ENCODE data around the gene CAPN5.

The CAPN5 gene

GRCh38 chr11:77029829-77030228 lies 36.9 kb upstream of the CAPN5 start:
- Histone ChIP-seq H4K8ac (ENCODE audit: low read depth, low read length) (no peak overlapping the region), H2BK12ac (ENCODE audit: low read length) (no peak overlapping the region), H2BK120ac (ENCODE audit: low read depth, low read length) (no peak overlapping the region), H3K4me1 (ENCODE audit: control insufficient read depth in 2 of 2, insufficient read depth in 1 of 2, low read depth in 1 of 2, low read length in 2 of 2) (peaks cover 0 to 2% of the 10 kb centered on the region in 2 donors), H3K18ac (ENCODE audit: low read length) (no peak overlapping the region), H3K14ac (ENCODE audit: low read length) (no peak overlapping the region), H3K9me3 (replicated peaks in 1 of 2; ENCODE audit: control insufficient read depth in 2 of 2, insufficient read depth in 1 of 2, low read depth in 1 of 2, low read length in 2 of 2) (no peaks in the 10 kb centered on the region), H2AK5ac (ENCODE audit: low read depth, low read length) (no peak overlapping the region), H3K79me1 (ENCODE audit: low read depth, low read length) (no peaks in the 10 kb centered on the region), H4K91ac (ENCODE audit: low read depth, low read length, poor library complexity) (no peak overlapping the region), H2BK15ac (ENCODE audit: low read length) (no peak overlapping the region), H3K27me3 (ENCODE audit: control insufficient read depth in 3 of 3, insufficient read depth in 3 of 3, low read depth in 1 of 3, low read length in 3 of 3) (peaks cover 0 to 3% (median 0%) of the 10 kb centered on the region in 3 experiments), H3K9ac (ENCODE audit: low read depth, low read length, poor library complexity) (no peak overlapping the region), H3K4me3 (ENCODE audit: low read length in 2 of 2) (no peak overlapping the region), H3K23ac (ENCODE audit: low read depth, low read length, poor library complexity) (no peak overlapping the region), H3K4ac (ENCODE audit: low read length) (no peak overlapping the region), H3K27ac (replicated peaks; ENCODE audit: low read length) (no peak overlapping the region), H2BK5ac (ENCODE audit: low read length) (no peak overlapping the region), H3K36me3 (replicated peaks in 1 of 2; ENCODE audit: control insufficient read depth in 2 of 2, insufficient read depth in 2 of 2, low read length in 2 of 2) (no peaks in the 10 kb centered on the region), H3K4me2 (ENCODE audit: insufficient read depth, low read length, poor library complexity, severe bottlenecking) (no peak overlapping the region), H2AFZ (ENCODE audit: low read length) (no peak overlapping the region)
- no CpG with 5 or more reads among the region's 7 CpGs for WGBS, 2 donors (ENCODE audit: extremely low coverage in 2 of 2, insufficient read length in 2 of 2, insufficient replicate concordance in 1 of 2)
- no peak for DNase-seq (ENCODE audit: low spot score)

GRCh38 chr11:77030834-77031414 lies 35.8 kb upstream of the CAPN5 start:
- no peaks in the 10 kb centered on the region for H3K9me3 ChIP-seq (replicated peaks in 1 of 2; ENCODE audit: control insufficient read depth in 2 of 2, insufficient read depth in 1 of 2, low read depth in 1 of 2, low read length in 2 of 2)
- no peak overlapping the region for H3K27ac ChIP-seq (replicated peaks; ENCODE audit: low read length)
- no peak overlapping the region for H2BK5ac ChIP-seq (ENCODE audit: low read length)
- no peak overlapping the region for H2BK120ac ChIP-seq (ENCODE audit: low read depth, low read length)
- H3K79me1 ChIP-seq (ENCODE audit: low read depth, low read length): no peaks in the 10 kb centered on the region
- no CpG with 5 or more reads among the region's 12 CpGs for whole genome bisulfite sequencing, 2 donors (ENCODE audit: extremely low coverage in 2 of 2, insufficient read length in 2 of 2, insufficient replicate concordance in 1 of 2)
- H3K4me1 ChIP-seq (ENCODE audit: control insufficient read depth in 2 of 2, insufficient read depth in 1 of 2, low read depth in 1 of 2, low read length in 2 of 2): peaks cover 0 to 2% of the 10 kb centered on the region in 2 donors
- H3K36me3 ChIP-seq (replicated peaks in 1 of 2; ENCODE audit: control insufficient read depth in 2 of 2, insufficient read depth in 2 of 2, low read length in 2 of 2): no peaks in the 10 kb centered on the region
- H3K4me3 ChIP-seq (ENCODE audit: low read length in 2 of 2): no peak overlapping the region
- no peak overlapping the region for H2BK12ac ChIP-seq (ENCODE audit: low read length)
- no peak overlapping the region for H3K23ac ChIP-seq (ENCODE audit: low read depth, low read length, poor library complexity)
- H4K8ac ChIP-seq (ENCODE audit: low read depth, low read length): no peak overlapping the region
- no peak overlapping the region for H2AK5ac ChIP-seq (ENCODE audit: low read depth, low read length)
- no peak overlapping the region for H4K91ac ChIP-seq (ENCODE audit: low read depth, low read length, poor library complexity)
- H3K4ac ChIP-seq (ENCODE audit: low read length): no peak overlapping the region
- H3K14ac ChIP-seq (ENCODE audit: low read length): no peak overlapping the region
- no peak overlapping the region for H3K18ac ChIP-seq (ENCODE audit: low read length)
- peaks cover 0 to 10% (median 0%) of the 10 kb centered on the region in 3 experiments for H3K27me3 ChIP-seq (ENCODE audit: control insufficient read depth in 3 of 3, insufficient read depth in 3 of 3, low read depth in 1 of 3, low read length in 3 of 3)
- no peak for DNase-seq (ENCODE audit: low spot score)
- peak overlapping the region; percentile 10 for H2AFZ ChIP-seq (ENCODE audit: low read length)
- no peak overlapping the region for H3K9ac ChIP-seq (ENCODE audit: low read depth, low read length, poor library complexity)
- no peak overlapping the region for H3K4me2 ChIP-seq (ENCODE audit: insufficient read depth, low read length, poor library complexity, severe bottlenecking)
- H2BK15ac ChIP-seq (ENCODE audit: low read length): no peak overlapping the region

GRCh38 chr11:77031599-77031998 lies 35.2 kb upstream of the CAPN5 start:
- Histone ChIP-seq H3K18ac (ENCODE audit: low read length) (no peak overlapping the region), H4K8ac (ENCODE audit: low read depth, low read length) (no peak overlapping the region), H3K79me1 (ENCODE audit: low read depth, low read length) (no peaks in the 10 kb centered on the region), H2BK5ac (ENCODE audit: low read length) (no peak overlapping the region), H3K4me3 (ENCODE audit: low read length in 2 of 2) (no peak overlapping the region), H3K4me1 (ENCODE audit: control insufficient read depth in 2 of 2, insufficient read depth in 1 of 2, low read depth in 1 of 2, low read length in 2 of 2) (peaks cover 0 to 2% of the 10 kb centered on the region in 2 donors), H3K23ac (ENCODE audit: low read depth, low read length, poor library complexity) (no peak overlapping the region), H3K27me3 (ENCODE audit: control insufficient read depth in 3 of 3, insufficient read depth in 3 of 3, low read depth in 1 of 3, low read length in 3 of 3) (peaks cover 0 to 17% (median 0%) of the 10 kb centered on the region in 3 experiments), H2BK15ac (ENCODE audit: low read length) (no peak overlapping the region), H3K9ac (ENCODE audit: low read depth, low read length, poor library complexity) (no peak overlapping the region), H3K36me3 (replicated peaks in 1 of 2; ENCODE audit: control insufficient read depth in 2 of 2, insufficient read depth in 2 of 2, low read length in 2 of 2) (no peaks in the 10 kb centered on the region), H3K9me3 (replicated peaks in 1 of 2; ENCODE audit: control insufficient read depth in 2 of 2, insufficient read depth in 1 of 2, low read depth in 1 of 2, low read length in 2 of 2) (no peaks in the 10 kb centered on the region), H3K4me2 (ENCODE audit: insufficient read depth, low read length, poor library complexity, severe bottlenecking) (no peak overlapping the region), H2AFZ (ENCODE audit: low read length) (no peak overlapping the region), H4K91ac (ENCODE audit: low read depth, low read length, poor library complexity) (no peak overlapping the region), H3K4ac (ENCODE audit: low read length) (no peak overlapping the region), H2AK5ac (ENCODE audit: low read depth, low read length) (no peak overlapping the region), H3K14ac (ENCODE audit: low read length) (no peak overlapping the region), H3K27ac (replicated peaks; ENCODE audit: low read length) (no peak overlapping the region), H2BK120ac (ENCODE audit: low read depth, low read length) (no peak overlapping the region), H2BK12ac (ENCODE audit: low read length) (no peak overlapping the region)
- no peak for DNase-seq (ENCODE audit: low spot score)
- no CpG with 5 or more reads among the region's 3 CpGs for WGBS, 2 donors (ENCODE audit: extremely low coverage in 2 of 2, insufficient read length in 2 of 2, insufficient replicate concordance in 1 of 2)

- Histone ChIP-seq H3K27me3 (ENCODE audit: control insufficient read depth in 3 of 3, insufficient read depth in 3 of 3, low read depth in 1 of 3, low read length in 3 of 3) (peaks cover 2 to 35% (median 17%) of the 10 kb centered on the region in 3 experiments), H3K9me3 (replicated peaks in 1 of 2; ENCODE audit: control insufficient read depth in 2 of 2, insufficient read depth in 1 of 2, low read depth in 1 of 2, low read length in 2 of 2) (peaks cover 0 to 6% of the 10 kb centered on the region in 2 donors), H2BK120ac (ENCODE audit: low read depth, low read length) (no peak overlapping the region), H2BK5ac (ENCODE audit: low read length) (no peak overlapping the region), H3K4me2 (ENCODE audit: insufficient read depth, low read length, poor library complexity, severe bottlenecking) (no peak overlapping the region), H3K14ac (ENCODE audit: low read length) (no peak overlapping the region), H3K9ac (ENCODE audit: low read depth, low read length, poor library complexity) (no peak overlapping the region), H2AK5ac (ENCODE audit: low read depth, low read length) (no peak overlapping the region), H3K27ac (replicated peaks; ENCODE audit: low read length) (no peak overlapping the region), H2AFZ (ENCODE audit: low read length) (no peak overlapping the region), H3K36me3 (replicated peaks in 1 of 2; ENCODE audit: control insufficient read depth in 2 of 2, insufficient read depth in 2 of 2, low read length in 2 of 2) (no peaks in the 10 kb centered on the region), H3K4ac (ENCODE audit: low read length) (no peak overlapping the region), H3K23ac (ENCODE audit: low read depth, low read length, poor library complexity) (no peak overlapping the region), H2BK12ac (ENCODE audit: low read length) (no peak overlapping the region), H3K4me3 (ENCODE audit: low read length in 2 of 2) (no peak overlapping the region), H3K18ac (ENCODE audit: low read length) (no peak overlapping the region), H4K8ac (ENCODE audit: low read depth, low read length) (no peak overlapping the region), H3K4me1 (ENCODE audit: control insufficient read depth in 2 of 2, insufficient read depth in 1 of 2, low read depth in 1 of 2, low read length in 2 of 2) (peaks cover 0 to 3% of the 10 kb centered on the region in 2 donors), H3K79me1 (ENCODE audit: low read depth, low read length) (no peaks in the 10 kb centered on the region), H2BK15ac (ENCODE audit: low read length) (no peak overlapping the region), H4K91ac (ENCODE audit: low read depth, low read length, poor library complexity) (no peak overlapping the region)
- DNase-seq (ENCODE audit: low spot score): no peak
- no CpG with 5 or more reads among the region's 2 CpGs for WGBS, 2 donors (ENCODE audit: extremely low coverage in 2 of 2, insufficient read length in 2 of 2, insufficient replicate concordance in 1 of 2)
Observed at GRCh38 chr11:77035039-77035438, 31.7 kb upstream of the CAPN5 start.

All from neuronal stem cell (in vitro differentiated cells).